ENCODE results near the gene TBC1D9.

The TBC1D9 gene

DNA sequence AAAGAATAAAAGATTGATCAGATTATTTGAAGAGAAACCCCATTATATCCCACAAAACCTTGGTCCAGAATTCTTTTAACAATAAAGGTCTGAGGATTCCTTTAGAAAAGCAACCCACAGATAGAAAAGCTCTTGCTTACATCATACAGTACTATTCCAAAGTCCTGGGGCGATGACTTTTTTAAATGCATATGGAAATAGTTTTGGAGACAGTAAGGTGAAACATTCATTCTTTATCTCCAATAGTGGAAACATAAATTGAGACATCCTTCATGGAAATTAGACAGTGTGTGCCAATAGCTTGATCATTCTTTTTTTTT, 101.7 kb downstream of the TBC1D9 start:
- peaks cover 4% of the 10 kb centered on the region for H3K4me1 ChIP-seq
- TF ChIP-seq, protein P1, sequence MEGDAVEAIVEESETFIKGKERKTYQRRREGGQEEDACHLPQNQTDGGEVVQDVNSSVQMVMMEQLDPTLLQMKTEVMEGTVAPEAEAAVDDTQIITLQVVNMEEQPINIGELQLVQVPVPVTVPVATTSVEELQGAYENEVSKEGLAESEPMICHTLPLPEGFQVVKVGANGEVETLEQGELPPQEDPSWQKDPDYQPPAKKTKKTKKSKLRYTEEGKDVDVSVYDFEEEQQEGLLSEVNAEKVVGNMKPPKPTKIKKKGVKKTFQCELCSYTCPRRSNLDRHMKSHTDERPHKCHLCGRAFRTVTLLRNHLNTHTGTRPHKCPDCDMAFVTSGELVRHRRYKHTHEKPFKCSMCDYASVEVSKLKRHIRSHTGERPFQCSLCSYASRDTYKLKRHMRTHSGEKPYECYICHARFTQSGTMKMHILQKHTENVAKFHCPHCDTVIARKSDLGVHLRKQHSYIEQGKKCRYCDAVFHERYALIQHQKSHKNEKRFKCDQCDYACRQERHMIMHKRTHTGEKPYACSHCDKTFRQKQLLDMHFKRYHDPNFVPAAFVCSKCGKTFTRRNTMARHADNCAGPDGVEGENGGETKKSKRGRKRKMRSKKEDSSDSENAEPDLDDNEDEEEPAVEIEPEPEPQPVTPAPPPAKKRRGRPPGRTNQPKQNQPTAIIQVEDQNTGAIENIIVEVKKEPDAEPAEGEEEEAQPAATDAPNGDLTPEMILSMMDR (IDR thresholded peaks at IDR 0.05), result no peak
- H3K4me3 ChIP-seq (ENCODE audit: low read depth, low read length), result no peak overlapping the region
- no peaks in the 10 kb centered on the region for H3K27me3 ChIP-seq (ENCODE audit: control insufficient read depth, insufficient read depth, low read length)
- H3K79me2 ChIP-seq, result no peaks in the 10 kb centered on the region
- H3K4me2 ChIP-seq (ENCODE audit: low read length), result no peak overlapping the region
- H3K27ac ChIP-seq, result no peak overlapping the region
- no peaks in the 10 kb centered on the region for H3K9me3 ChIP-seq (ENCODE audit: control insufficient read depth, low read length)
- no peak overlapping the region for H2AFZ ChIP-seq
- no peak overlapping the region for H3K9ac ChIP-seq
- H3K36me3 ChIP-seq (ENCODE audit: control insufficient read depth, insufficient read depth, low read length), result no peaks in the 10 kb centered on the region

DNA sequence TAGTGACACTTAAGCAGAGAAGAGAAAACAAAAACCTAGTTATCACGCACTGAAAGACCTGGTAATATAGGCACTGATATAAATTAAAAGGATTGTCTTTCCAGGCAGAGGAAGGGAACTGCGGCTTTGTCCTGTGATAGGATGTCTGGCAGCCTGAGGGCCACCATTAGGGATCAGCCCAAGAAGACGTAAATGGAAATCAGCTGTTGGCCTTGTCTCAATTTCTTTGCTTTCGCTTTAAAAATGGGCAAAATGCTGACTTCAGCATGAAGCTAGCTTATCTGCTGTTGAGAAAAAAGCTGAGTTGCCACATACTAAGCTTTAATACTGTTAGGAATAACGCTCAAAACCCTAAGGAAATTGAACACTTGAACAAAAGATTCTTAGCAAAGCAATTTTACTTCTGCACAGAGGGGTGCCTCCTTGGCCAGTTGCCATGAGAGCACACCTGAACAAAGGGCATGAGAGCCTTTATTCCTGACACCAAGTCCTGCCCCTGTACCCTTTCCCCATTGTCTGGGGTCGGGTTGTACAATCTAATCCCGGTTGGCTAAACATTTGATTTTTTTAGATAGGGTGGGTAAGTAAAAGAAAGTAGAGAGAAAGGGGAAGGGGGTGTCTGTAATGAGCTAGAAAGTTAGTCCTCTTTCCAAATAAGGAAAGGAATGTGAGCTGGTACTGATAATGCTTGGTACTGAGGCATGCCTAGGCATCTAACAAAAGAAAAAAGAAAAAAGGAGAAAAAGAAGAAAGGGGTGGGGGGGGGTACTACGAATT, 102.3 kb downstream of the TBC1D9 start:
- TF ChIP-seq, protein P1 (IDR thresholded peaks at IDR 0.05), result no peak
- H3K36me3 ChIP-seq (ENCODE audit: control insufficient read depth, insufficient read depth, low read length), result no peaks in the 10 kb centered on the region
- peak overlapping the region; percentile 32 for H3K4me3 ChIP-seq (ENCODE audit: low read depth, low read length)
- no peaks in the 10 kb centered on the region for H3K79me2 ChIP-seq
- H3K9ac ChIP-seq, result no peak overlapping the region
- peak overlapping the region; percentile 66 for H3K27ac ChIP-seq
- H3K9me3 ChIP-seq (ENCODE audit: control insufficient read depth, low read length), result no peaks in the 10 kb centered on the region
- peak overlapping the region; percentile 75 for H2AFZ ChIP-seq
- H3K4me1 ChIP-seq, result peaks cover 4% of the 10 kb centered on the region
- H3K27me3 ChIP-seq (ENCODE audit: control insufficient read depth, insufficient read depth, low read length), result no peaks in the 10 kb centered on the region
- peak overlapping the region; percentile 60 for H3K4me2 ChIP-seq (ENCODE audit: low read length)

DNA sequence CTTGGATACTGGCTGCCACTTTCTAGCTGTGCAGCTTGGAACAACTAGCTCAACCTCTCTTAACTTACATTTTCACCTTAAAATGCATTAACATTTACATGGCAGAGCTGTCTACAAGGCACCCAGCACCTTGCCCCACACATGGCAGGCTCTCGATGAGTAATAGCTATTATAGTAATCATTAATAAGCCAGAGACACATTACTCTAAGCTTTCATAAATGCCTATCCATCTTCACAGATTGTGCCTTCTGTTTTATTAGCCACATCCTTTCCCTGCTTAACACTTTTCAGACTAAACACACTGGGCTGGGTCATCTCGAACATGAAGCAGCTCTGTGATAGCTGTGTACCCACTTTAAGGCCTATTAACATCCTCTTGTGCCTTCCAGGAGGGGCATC, 103.6 kb downstream of the TBC1D9 start:
- H3K27ac ChIP-seq, result no peak overlapping the region
- H3K36me3 ChIP-seq (ENCODE audit: control insufficient read depth, insufficient read depth, low read length), result no peaks in the 10 kb centered on the region
- no peak overlapping the region for H3K4me3 ChIP-seq (ENCODE audit: low read depth, low read length)
- no peak overlapping the region for H3K4me2 ChIP-seq (ENCODE audit: low read length)
- no peaks in the 10 kb centered on the region for H3K27me3 ChIP-seq (ENCODE audit: control insufficient read depth, insufficient read depth, low read length)
- peaks cover 4% of the 10 kb centered on the region for H3K4me1 ChIP-seq
- H3K9ac ChIP-seq, result no peak overlapping the region
- no peaks in the 10 kb centered on the region for H3K9me3 ChIP-seq (ENCODE audit: control insufficient read depth, low read length)
- no peak overlapping the region for H2AFZ ChIP-seq
- TF ChIP-seq, protein P1 (IDR thresholded peaks at IDR 0.05), result no peak
- no peaks in the 10 kb centered on the region for H3K79me2 ChIP-seq

DNA sequence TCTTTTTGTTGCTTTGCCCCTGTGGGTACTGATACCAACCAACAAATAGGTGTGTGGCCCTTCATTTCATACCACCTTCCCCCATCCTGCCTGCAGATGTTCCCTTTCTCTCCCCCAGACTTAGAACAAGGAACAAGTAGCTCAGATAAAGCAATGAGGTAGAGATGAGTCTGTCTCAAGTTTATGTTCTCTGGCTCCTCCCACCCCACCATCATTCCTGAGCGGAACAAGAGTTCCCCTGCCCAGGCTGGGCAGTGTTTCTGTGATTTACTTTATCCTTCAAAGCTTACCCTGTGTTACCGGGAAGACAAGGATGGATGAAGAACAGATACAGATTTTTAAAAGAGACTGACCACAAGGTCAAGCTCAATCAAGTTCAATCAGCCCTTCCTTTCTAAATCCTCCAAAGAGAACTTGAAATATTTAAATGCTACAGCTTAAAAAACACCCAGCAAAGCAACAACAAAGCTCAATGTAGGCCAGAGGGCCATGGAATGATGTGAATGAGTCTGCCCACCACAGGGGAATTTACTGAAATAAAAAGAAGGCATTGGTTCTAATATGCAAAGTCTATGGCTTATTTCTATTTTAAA, 107.4 kb downstream of the TBC1D9 start:
- H3K9ac ChIP-seq, result no peak overlapping the region
- no peak overlapping the region for H2AFZ ChIP-seq
- TF ChIP-seq, protein P1 (IDR thresholded peaks at IDR 0.05), result no peak
- no peaks in the 10 kb centered on the region for H3K9me3 ChIP-seq (ENCODE audit: control insufficient read depth, low read length)
- H3K27me3 ChIP-seq (ENCODE audit: control insufficient read depth, insufficient read depth, low read length), result no peaks in the 10 kb centered on the region
- H3K4me3 ChIP-seq (ENCODE audit: low read depth, low read length), result no peak overlapping the region
- no peaks in the 10 kb centered on the region for H3K36me3 ChIP-seq (ENCODE audit: control insufficient read depth, insufficient read depth, low read length)
- H3K4me2 ChIP-seq (ENCODE audit: low read length), result no peak overlapping the region
- H3K79me2 ChIP-seq, result no peaks in the 10 kb centered on the region
- H3K4me1 ChIP-seq, result peaks cover 4% of the 10 kb centered on the region
- H3K27ac ChIP-seq, result no peak overlapping the region

Measured in parathyroid adenoma (tissue), 2 donors.